Mononuclear cell (primary cell): ENCODE measurements around the gene ZNF544. TPM values are rescaled to one million over a fixed set of nuclear protein-coding genes. Genes with fewer than 3 reads are reported as not detected.
"Not testable (repeated sequence)": the region's sequence is repeated elsewhere in the genome, so short reads cannot be mapped to it uniquely, and the experiment has no call there.

Experiments used
- H3K27me3 ChIP-seq: 2 replicates; pipeline ENCODE4 v1.6.0; 2011; ENCODE audit warnings: low read length, control low read depth; ENCODE audit not compliant: insufficient read depth
- H3K4me1 ChIP-seq: 2 replicates; pipeline ENCODE4 v1.5.1; 2011; ENCODE audit warnings: mild to moderate bottlenecking, low read length, control low read depth; ENCODE audit not compliant: insufficient read depth
- H3K4me3 ChIP-seq: 2 replicates; pipeline ENCODE4 v1.5.1; 2011; ENCODE audit warnings: mild to moderate bottlenecking, low read length, moderate library complexity
- H3K9me3 ChIP-seq: 2 replicates; pipeline ENCODE4 v1.5.1; 2011; ENCODE audit warnings: low read depth, mild to moderate bottlenecking, control low read depth, low read length
- total RNA-seq: library from RNA; depleted of rRNA; stranded (reverse); fragments of >200 nt; gene quantifications from one replicate; pipeline ENCODE4 v1.2.3, GENCODE V29; 2012

Gene ZNF544
- total RNA-seq, 1 donor = 7.2 TPM

DNA sequence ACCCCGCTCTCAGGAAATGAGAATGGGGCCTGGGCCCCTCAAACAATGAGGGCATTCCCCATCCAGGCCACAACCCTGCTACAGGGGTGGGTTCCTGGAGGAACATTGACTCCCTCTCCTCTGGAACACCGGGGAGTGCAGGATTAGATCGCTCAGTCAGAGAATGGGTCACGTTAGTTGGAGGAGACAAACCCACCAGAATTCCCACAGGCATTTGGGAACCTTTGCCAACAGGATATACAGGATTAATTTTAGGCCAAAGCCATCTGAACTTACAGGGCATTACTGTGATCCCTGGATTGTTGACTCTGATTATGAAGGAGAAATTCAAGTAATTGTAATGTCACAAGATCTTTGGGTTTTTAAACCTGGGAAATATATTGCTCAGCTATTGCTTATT lies 79.0 kb downstream of the ZNF544 start:
- peaks cover 14% of the 10 kb centered on the region for H3K9me3 ChIP-seq
- peaks cover 15% of the 10 kb centered on the region for H3K4me1 ChIP-seq
- no peaks in the 10 kb centered on the region for H3K27me3 ChIP-seq
- H3K4me3 ChIP-seq = no peak overlapping the region

GRCh38 chr19:58310685-58311084 lies 82.0 kb downstream of the ZNF544 start:
- peaks cover 14% of the 10 kb centered on the region for H3K9me3 ChIP-seq
- H3K4me3 ChIP-seq, H3K4me1 ChIP-seq, H3K27me3 ChIP-seq: not testable (repeated sequence)

- Histone ChIP-seq H3K9me3 (peaks cover 14% of the 10 kb centered on the region), H3K4me3 (no peak overlapping the region), H3K4me1 (peaks cover under 1% of the 10 kb centered on the region), H3K27me3 (no peaks in the 10 kb centered on the region)
Measured at GRCh38 chr19:58311345-58311865, 82.7 kb downstream of the ZNF544 start.

Other genes starting within 250 kb of the ZNF544 start
- gene ZNF606, start 226.1 kb upstream of the ZNF544 start, total RNA-seq = 8.2 TPM
- not detected for gene ZSCAN1, start 194.9 kb upstream of the ZNF544 start, total RNA-seq
- gene ZNF135, start 169.6 kb upstream of the ZNF544 start, total RNA-seq = 0.84 TPM
- gene ZSCAN18, start 130.7 kb upstream of the ZNF544 start, total RNA-seq = 27.3 TPM
- gene ZNF329, start 78.1 kb upstream of the ZNF544 start, total RNA-seq = 23.8 TPM
- 61.1 TPM for gene ZNF274, start 45.9 kb upstream of the ZNF544 start, total RNA-seq
- 13.4 TPM for gene ZNF8, start 50.0 kb downstream of the ZNF544 start, total RNA-seq
- gene ERVK3-1, start 76.5 kb downstream of the ZNF544 start, total RNA-seq = 124 TPM
- 0.52 TPM for gene ZSCAN22, start 98.1 kb downstream of the ZNF544 start, total RNA-seq
- gene A1BG, start 124.6 kb downstream of the ZNF544 start, total RNA-seq = 17.7 TPM
- 0.31 TPM for gene ZNF497, start 133.8 kb downstream of the ZNF544 start, total RNA-seq
- 0.84 TPM for gene ZNF837, start 152.1 kb downstream of the ZNF544 start, total RNA-seq
- 1,513 TPM for gene RPS5, start 158.4 kb downstream of the ZNF544 start, total RNA-seq
- 0.42 TPM for gene RNF225, start 166.7 kb downstream of the ZNF544 start, total RNA-seq
- gene ZNF584, start 179.7 kb downstream of the ZNF544 start, total RNA-seq = 1.3 TPM
- gene ZNF132, start 211.2 kb downstream of the ZNF544 start, total RNA-seq = 1.9 TPM
- 3.6 TPM for gene ZNF324B, start 222.7 kb downstream of the ZNF544 start, total RNA-seq
- 19.2 TPM for gene ZNF324, start 238.2 kb downstream of the ZNF544 start, total RNA-seq
- 5.5 TPM for gene ZNF446, start 247.4 kb downstream of the ZNF544 start, total RNA-seq